LNCaP clone FGC (cell line): ENCODE results near the gene HMG20A.

Source experiments
- DNase-seq: peaks from one replicate; pipeline ENCODE4 v3.0.0-alpha.2; 2011; ENCODE audit warnings: low read depth
- H3K4me3 ChIP-seq: 2 replicates; pipeline ENCODE4 v1.5.1; 2011; ENCODE audit warnings: mild to moderate bottlenecking, low read depth, low read length, control low read depth
- CTCF ChIP-seq: IDR thresholded peaks from 2 replicates; pipeline ENCODE4 v1.5.1; 2012; ENCODE audit warnings: mild to moderate bottlenecking; ENCODE audit not compliant: control insufficient read depth, insufficient read depth; ENCODE audit errors: extremely low read depth

The HMG20A gene

GRCh38 chr15:77413699-77414349, 6.9 kb upstream of the HMG20A start:
- H3K4me3 ChIP-seq, result no peak overlapping the region
- DNase-seq, result no peak
- TF ChIP-seq CTCF, result no peak

GRCh38 chr15:77414789-77415442, 5.8 kb upstream of the HMG20A start:
- TF ChIP-seq CTCF, result no peak
- no peak overlapping the region for H3K4me3 ChIP-seq
- DNase-seq, result no peak

- DNase-seq, result no peak
- no peak overlapping the region for H3K4me3 ChIP-seq
- TF ChIP-seq CTCF, result no peak
Measured at GRCh38 chr15:77415450-77416147, 5.1 kb upstream of the HMG20A start.

GRCh38 chr15:77416148-77416455, 4.6 kb upstream of the HMG20A start:
- DNase-seq, result no peak
- no peak for TF ChIP-seq CTCF
- H3K4me3 ChIP-seq, result no peak overlapping the region

- no peak overlapping the region for H3K4me3 ChIP-seq
- no peak for TF ChIP-seq CTCF
- peak; percentile 14 for DNase-seq
Measured at GRCh38 chr15:77416954-77417353, 3.7 kb upstream of the HMG20A start.

GRCh38 chr15:77417602-77418001, 3.1 kb upstream of the HMG20A start:
- TF ChIP-seq CTCF, result no peak
- DNase-seq, result peak; percentile 88
- H3K4me3 ChIP-seq, result no peak overlapping the region

- no peak overlapping the region for H3K4me3 ChIP-seq
- no peak for TF ChIP-seq CTCF
Measured at GRCh38 chr15:77418391-77418965, 2.2 kb upstream of the HMG20A start.

More at GRCh38 chr15:77418391-77418965, 2.2 kb upstream of the HMG20A start:
- DNase-seq, result no peak
